Ecto neural progenitor cell (in vitro differentiated cells): ENCODE data around the gene USP14.

Source experiments
- DNase-seq: peaks from one replicate; pipeline ENCODE4 v3.0.0-alpha.2; 2018; ENCODE audit warnings: low spot score

USP14 gene

GRCh38 chr18:227902-228301 is 69.5 kb downstream of the USP14 start:
- DNase-seq: no peak

- DNase-seq: no peak
Measured at GRCh38 chr18:228586-228985, 70.2 kb downstream of the USP14 start.

GRCh38 chr18:231563-231962 is 73.2 kb downstream of the USP14 start:
- DNase-seq: no peak

GRCh38 chr18:240175-240574 is 81.8 kb downstream of the USP14 start:
- DNase-seq: no peak

- no peak for DNase-seq
Measured at GRCh38 chr18:245282-245847, 87.0 kb downstream of the USP14 start.

GRCh38 chr18:248053-248452 is 89.7 kb downstream of the USP14 start:
- no peak for DNase-seq

GRCh38 chr18:250685-251084 is 92.3 kb downstream of the USP14 start:
- DNase-seq: no peak

GRCh38 chr18:251572-251971 is 93.2 kb downstream of the USP14 start:
- no peak for DNase-seq

- no peak for DNase-seq
Measured at GRCh38 chr18:253121-253520, 94.8 kb downstream of the USP14 start.

GRCh38 chr18:255171-255570 is 96.8 kb downstream of the USP14 start:
- no peak for DNase-seq

GRCh38 chr18:260547-260946 is 102.2 kb downstream of the USP14 start:
- DNase-seq: no peak

- DNase-seq: no peak
Measured at GRCh38 chr18:261398-262073, 103.2 kb downstream of the USP14 start.
